RWPE2 (cell line): ENCODE measurements around the gene BAIAP2L2.
"Not testable (repeated sequence)": the region's sequence is repeated elsewhere in the genome, so short reads cannot be mapped to it uniquely, and the experiment has no call there.

Experiments used
- ATAC-seq: fragments of 200-7000 bp; cut with Tn5 transposase; 3 replicates; pipeline ENCODE4 v1.9.1; 2021; ENCODE audit warnings: low read depth
- DNase-seq: peaks from one replicate; pipeline ENCODE4 v3.0.0-alpha.2; 2020; ENCODE audit warnings: low spot score
- H3K27ac ChIP-seq: fragments of 450-650 bp; 2 replicates; pipeline ENCODE4 v1.5.1; 2017; ENCODE audit warnings: mild to moderate bottlenecking; ENCODE audit not compliant: poor library complexity, severe bottlenecking
- H3K27me3 ChIP-seq: fragments of 250-450 bp; sonication (Bioruptor Pico); 2 replicates; pipeline ENCODE4 v1.5.1; 2021; ENCODE audit warnings: mild to moderate bottlenecking, moderate library complexity; ENCODE audit not compliant: insufficient read depth, poor library complexity, severe bottlenecking
- H3K36me3 ChIP-seq: fragments of 250-450 bp; sonication (Bioruptor Pico); 2 replicates; pipeline ENCODE4 v1.5.1; 2020; ENCODE audit warnings: low read depth, mild to moderate bottlenecking, moderate library complexity
- H3K4me1 ChIP-seq: fragments of 250-450 bp; sonication (Bioruptor Pico); 2 replicates; pipeline ENCODE4 v1.5.1; 2021; ENCODE audit warnings: mild to moderate bottlenecking, moderate library complexity; ENCODE audit not compliant: insufficient read depth, poor library complexity, severe bottlenecking
- H3K4me3 ChIP-seq: fragments of 250-450 bp; sonication (Bioruptor Pico); 2 replicates; pipeline ENCODE4 v1.5.1; 2021; ENCODE audit warnings: mild to moderate bottlenecking, moderate library complexity; ENCODE audit not compliant: severe bottlenecking
- H3K9me3 ChIP-seq: fragments of 250-450 bp; sonication (Bioruptor Pico); 2 replicates; pipeline ENCODE4 v1.5.1; 2021; ENCODE audit warnings: mild to moderate bottlenecking, moderate library complexity; ENCODE audit not compliant: severe bottlenecking
- CTCF ChIP-seq: fragments of 450-650 bp; IDR thresholded peaks from one replicate; pipeline ENCODE4 v1.5.1; 2017; ENCODE audit warnings: mild to moderate bottlenecking, moderate library complexity; ENCODE audit not compliant: poor library complexity, severe bottlenecking

BAIAP2L2 gene

GRCh38 chr22:38151126-38151500, 40.6 kb upstream of the BAIAP2L2 start:
- no peak overlapping the region for H3K4me3 ChIP-seq
- ATAC-seq: no peak
- H3K9me3 ChIP-seq: no peaks in the 10 kb centered on the region
- 0 out of 2 replicates have a peak, but pooled peaks cover 3% of the 10 kb centered on the region for H3K36me3 ChIP-seq
- no peak overlapping the region for H3K27ac ChIP-seq
- H3K27me3 ChIP-seq: no peaks in the 10 kb centered on the region
- no peak for TF ChIP-seq CTCF
- H3K4me1 ChIP-seq: peaks cover 13% of the 10 kb centered on the region
- no peak for DNase-seq

- ATAC-seq: peak; percentile 64; the same call in 2 of the 3 replicates
- no peak for DNase-seq
- Histone ChIP-seq H3K4me3 (no peak overlapping the region), H3K27ac (peak overlapping the region; percentile 75), H3K4me1 (peaks cover 31% of the 10 kb centered on the region), H3K9me3 (no peaks in the 10 kb centered on the region), H3K27me3 (no peaks in the 10 kb centered on the region), H3K36me3 (0 out of 2 replicates have a peak, but pooled peaks cover 3% of the 10 kb centered on the region)
- no peak for TF ChIP-seq CTCF
Measured at GRCh38 chr22:38148245-38148644, 37.8 kb upstream of the BAIAP2L2 start.

- not testable (repeated sequence) for ATAC-seq, H3K27me3 ChIP-seq, DNase-seq, H3K9me3 ChIP-seq, H3K36me3 ChIP-seq, H3K4me3 ChIP-seq
- peaks cover 33% of the 10 kb centered on the region for H3K4me1 ChIP-seq
- peak overlapping the region; percentile 75 for H3K27ac ChIP-seq
Measured at GRCh38 chr22:38146166-38146565, 35.7 kb upstream of the BAIAP2L2 start.

- H3K27ac ChIP-seq: peak overlapping the region; percentile 11
- peaks cover 33% of the 10 kb centered on the region for H3K4me1 ChIP-seq
- H3K36me3 ChIP-seq: 0 out of 2 replicates have a peak, but pooled peaks cover under 1% of the 10 kb centered on the region
- no peak overlapping the region for H3K4me3 ChIP-seq
- no peak for TF ChIP-seq CTCF
- no peaks in the 10 kb centered on the region for H3K9me3 ChIP-seq
- no peaks in the 10 kb centered on the region for H3K27me3 ChIP-seq
- no peak for ATAC-seq
- no peak for DNase-seq
Measured at GRCh38 chr22:38144025-38144405, 33.5 kb upstream of the BAIAP2L2 start.

- ATAC-seq: no peak
- Histone ChIP-seq H3K9me3 (no peaks in the 10 kb centered on the region), H3K27ac (peak overlapping the region; percentile 11), H3K36me3 (no peaks in the 10 kb centered on the region), H3K4me1 (peaks cover 24% of the 10 kb centered on the region), H3K4me3 (no peak overlapping the region), H3K27me3 (no peaks in the 10 kb centered on the region)
- TF ChIP-seq CTCF: no peak
- DNase-seq: no peak
Measured at GRCh38 chr22:38142606-38143005, 32.1 kb upstream of the BAIAP2L2 start.
